NCI-H187 treated with DMSO at 0.1 percent for 48 hours (cell line): Measurements from ENCODE around the gene GRHL1.
"Not testable (repeated sequence)": the region's sequence is repeated elsewhere in the genome, so short reads cannot be mapped to it uniquely, and the experiment has no call there.

Source experiments
- DNase-seq: peaks from one replicate; lab custom pipeline; 2025; lab: John Stamatoyannopoulos, UW

GRHL1 gene

DNA sequence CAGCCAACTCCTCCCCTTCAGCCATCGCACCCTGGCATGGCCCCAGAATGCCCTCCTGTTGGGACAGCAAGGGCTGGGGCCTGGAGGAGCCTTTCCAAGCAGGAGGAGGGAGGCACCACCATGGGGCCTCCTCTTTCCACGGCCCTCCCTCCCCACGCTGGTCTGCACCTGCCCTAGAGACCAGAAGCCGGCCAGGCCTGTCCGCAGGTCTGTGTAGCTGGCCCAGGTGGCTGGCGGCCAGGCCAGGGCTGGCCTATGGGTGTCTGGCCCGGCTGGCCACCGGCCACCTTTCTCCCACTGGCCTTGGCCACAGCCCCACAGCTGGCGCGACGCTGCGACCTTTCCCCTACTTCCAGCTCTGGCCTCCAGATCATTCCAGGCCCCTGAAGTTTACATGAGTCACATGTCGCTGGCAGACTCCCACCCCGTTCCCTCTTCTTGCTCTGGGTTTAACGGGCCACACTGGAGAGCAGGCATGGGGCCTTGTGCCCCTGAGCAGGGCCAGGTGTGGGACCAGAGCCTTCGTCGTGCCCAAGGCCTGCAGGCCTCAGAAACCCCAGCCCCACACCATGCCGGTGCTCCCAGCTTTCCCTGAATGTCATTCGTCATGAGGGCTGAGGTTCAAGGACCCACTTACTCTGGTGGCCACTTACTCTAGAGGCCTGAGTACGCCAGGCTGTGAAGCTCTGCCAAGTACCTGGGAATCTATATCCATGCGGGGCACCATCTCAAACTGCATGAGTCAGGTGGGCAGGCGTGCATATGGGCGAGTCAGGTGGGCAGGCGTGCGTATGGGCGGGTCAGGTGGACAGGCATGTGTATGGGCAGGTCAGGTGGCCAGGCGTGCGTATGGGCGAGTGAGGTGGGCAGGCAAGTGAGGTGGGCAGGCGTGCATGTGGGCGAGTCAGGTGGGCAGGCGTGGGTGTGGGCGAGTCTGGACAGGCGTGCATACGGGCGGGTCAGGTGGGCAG lies 58.6 kb downstream of the GRHL1 start:
- DNase-seq, result no peak

DNA sequence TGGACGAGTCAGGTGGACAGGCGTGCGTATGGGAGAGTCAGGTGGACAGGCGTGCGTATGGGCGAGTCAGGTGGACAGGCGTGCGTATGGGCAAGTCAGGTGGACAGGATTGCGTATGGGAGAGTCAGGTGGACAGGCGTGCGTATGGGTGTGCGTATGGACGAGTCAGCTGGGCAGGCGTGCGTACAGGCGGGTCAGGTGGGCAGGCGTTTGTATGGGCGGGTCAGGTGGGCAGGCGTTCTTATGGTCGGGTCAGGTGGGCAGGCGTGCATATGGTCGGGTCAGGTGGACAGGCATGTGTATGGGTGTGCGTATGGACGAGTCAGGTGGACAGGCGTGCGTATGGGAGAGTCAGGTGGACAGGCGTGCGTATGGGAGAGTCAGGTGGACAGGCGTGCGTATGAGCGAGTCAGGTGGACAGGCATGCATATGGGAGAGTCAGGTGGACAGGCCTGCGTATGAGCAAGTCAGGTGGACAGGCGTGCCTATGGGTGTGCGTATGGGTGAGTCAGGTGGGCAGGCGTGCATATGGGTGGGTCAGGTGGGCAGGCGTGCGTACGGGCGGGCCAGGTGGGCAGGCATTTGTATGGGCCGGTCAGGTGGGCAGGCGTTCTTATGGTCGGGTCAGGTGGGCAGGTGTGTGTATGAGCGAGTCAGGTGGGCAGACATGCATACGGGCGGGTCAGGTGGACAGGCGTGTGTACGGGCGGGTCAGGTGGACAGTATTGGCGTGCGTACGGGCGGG lies 59.5 kb downstream of the GRHL1 start:
- DNase-seq, result not testable (repeated sequence)

DNA sequence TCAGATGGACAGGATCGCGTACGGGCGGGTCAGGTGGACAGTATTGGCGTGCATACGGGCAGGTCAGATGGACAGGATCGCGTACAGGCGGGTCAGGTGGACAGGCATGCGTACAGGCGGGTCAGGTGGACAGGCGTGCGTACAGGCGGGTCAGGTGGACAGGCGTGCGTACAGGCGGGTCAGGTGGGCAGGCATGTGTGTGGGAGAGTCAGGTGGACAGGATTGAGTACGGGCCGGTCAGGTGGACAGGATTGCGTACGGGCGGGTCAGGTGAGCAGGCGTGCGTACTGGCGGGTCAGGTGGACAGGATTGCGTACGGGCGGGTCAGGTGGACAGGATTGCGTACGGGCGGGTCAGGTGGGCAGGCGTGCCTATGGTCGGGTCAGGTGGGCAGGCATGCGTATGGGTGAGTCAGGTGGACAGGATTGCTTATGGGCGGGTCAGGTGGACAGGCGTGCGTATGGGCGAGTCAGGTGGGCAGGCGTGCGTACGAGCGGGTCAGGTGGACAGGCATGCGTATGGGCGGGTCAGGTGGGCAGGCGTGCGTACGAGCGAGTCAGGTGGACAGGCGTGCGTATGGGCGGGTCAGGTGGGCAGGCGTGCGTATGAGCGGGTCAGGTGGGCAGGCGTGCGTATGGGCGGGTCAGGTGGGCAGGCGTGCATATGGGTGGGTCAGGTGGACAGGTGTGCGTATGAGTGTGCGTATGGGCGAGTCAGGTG lies 60.3 kb downstream of the GRHL1 start:
- not testable (repeated sequence) for DNase-seq

DNA sequence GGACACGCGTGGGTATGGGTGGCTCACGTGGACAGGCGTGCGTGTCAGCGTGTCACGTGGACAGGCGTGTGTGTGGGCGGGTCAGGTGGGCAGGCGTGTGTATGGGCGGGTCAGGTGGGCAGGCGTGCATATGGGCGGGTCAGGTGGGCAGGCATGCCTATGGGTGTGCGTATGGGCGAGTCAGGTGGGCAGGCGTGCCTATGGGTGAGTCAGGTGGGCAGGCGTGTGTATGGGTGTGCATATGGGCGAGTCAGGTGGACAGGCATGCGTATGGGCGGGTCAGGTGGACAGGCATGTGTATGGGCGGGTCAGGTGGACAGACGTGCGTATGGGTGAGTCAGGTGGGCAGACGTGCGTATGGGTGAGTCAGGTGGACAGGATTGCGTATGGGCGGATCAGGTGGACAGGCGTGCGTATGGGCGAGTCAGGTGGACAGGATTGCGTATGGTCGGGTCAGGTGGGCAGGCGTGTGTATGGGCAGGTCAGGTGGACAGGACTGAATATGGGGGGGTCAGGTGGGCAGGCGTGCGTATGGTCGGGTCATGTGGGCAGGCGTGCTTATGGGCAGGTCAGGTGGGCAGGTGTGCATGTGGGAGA lies 61.0 kb downstream of the GRHL1 start:
- not testable (repeated sequence) for DNase-seq

DNA sequence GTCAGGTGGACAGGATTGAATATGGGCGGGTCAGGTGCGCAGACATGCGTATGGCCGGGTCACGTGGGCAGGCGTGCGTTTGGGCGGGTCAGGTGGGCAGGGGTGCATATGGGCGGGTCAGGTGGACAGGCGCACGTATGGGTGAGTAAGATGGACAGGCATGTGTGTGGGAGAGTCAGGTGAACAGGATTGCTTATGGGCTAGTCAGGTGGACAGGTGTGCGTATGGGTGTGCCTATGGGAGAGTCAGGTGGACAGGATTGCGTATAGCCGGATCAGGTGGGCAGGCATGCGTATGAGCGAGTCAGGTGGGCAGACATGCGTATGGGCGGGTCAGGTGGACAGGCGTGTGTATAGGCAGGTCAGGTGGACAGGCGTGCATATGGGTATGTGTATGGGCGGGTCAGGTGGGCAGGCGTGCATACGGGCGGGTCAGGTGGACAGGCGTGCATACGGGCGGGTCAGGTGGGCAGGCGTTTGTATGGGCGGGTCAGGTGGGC lies 61.5 kb downstream of the GRHL1 start:
- DNase-seq, result no peak

DNA sequence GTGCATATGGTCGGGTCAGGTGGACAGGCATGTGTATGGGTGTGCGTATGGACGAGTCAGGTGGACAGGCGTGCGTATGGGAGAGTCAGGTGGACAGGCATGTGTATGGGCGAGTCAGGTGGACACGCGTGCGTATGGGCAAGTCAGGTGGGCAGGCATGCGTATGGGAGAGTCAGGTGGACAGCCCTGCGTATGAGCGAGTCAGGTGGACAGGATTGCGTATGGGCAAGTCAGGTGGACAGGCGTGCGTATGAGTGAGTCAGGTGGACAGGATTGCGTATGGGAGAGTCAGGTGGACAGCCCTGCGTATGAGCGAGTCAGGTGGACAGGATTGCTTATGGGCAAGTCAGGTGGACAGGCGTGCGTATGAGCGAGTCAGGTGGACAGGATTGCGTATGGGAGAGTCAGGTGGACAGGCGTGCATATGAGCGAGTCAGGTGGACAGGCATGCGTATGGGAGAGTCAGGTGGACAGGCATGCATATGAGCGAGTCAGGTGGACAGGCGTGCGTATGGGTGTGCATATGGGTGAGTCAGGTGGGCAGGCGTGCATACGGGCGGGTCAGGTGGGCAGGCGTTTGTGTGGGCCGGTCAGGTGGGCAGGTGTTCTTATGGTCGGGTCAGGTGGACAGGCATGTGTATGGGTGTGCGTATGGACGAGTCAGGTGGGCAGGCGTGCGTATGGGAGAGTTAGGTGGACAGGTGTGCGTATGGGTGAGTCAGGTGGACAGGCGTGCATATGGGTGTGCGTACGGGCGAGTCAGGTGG lies 62.3 kb downstream of the GRHL1 start:
- not testable (repeated sequence) for DNase-seq

DNA sequence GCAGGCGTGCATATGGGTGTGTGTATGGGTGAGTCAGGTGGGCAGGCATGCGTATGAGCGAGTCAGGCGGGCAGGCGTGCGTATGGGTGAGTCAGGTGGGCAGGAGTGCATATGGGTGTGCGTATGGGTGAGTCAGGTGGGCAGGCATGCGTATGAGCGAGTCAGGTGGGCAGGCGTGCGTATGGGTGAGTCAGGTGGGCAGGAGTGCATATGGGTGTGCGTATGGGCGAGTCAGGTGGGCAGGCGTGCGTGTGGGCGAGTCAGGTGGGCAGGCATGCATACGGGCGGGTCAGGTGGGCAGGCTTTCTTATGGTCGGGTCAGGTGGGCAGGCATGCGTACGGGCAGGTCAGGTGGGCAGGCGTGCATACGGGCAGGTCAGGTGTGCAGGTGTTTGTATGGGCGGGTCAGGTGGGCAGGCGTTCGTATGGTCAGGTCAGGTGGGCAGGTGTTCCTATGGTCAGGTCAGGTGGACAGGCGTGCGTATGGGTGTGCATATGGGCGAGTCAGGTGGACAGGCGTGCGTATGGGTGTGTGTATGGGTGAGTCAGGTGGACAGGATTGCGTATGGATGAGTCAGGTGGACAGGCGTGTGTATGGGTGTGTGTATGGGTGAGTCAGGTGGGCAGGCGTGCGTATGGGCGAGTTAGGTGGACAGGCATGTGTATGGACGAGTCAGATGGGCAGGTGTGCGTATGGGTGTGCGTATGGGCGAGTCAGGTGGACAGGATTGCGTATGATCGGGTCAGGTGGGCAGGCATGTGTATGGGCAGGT lies 63.1 kb downstream of the GRHL1 start:
- DNase-seq, result no peak

DNA sequence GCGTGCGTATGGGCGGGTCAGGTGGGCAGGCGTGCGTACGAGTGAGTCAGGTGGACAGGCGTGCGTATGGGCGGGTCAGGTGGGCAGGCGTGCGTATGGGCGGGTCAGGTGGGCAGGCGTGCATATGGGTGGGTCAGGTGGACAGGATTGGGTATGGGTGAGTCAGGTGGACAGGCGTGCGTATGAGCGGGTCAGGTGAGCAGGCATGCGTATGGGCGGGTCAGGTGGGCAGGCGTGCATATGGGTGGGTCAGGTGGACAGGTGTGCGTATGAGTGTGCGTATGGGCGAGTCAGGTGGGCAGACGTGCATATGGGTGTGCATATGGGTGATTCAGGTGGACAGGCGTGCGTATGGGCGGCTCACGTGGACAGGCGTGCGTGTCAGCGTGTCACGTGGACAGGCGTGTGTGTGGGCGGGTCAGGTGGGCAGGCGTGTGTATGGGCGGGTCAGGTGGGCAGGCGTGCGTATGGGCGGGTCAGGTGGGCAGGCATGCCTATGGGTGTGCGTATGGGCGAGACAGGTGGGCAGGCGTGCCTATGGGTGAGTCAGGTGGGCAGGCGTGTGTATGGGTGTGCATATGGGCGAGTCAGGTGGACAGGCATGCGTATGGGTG lies 64.0 kb downstream of the GRHL1 start:
- not testable (repeated sequence) for DNase-seq

DNA sequence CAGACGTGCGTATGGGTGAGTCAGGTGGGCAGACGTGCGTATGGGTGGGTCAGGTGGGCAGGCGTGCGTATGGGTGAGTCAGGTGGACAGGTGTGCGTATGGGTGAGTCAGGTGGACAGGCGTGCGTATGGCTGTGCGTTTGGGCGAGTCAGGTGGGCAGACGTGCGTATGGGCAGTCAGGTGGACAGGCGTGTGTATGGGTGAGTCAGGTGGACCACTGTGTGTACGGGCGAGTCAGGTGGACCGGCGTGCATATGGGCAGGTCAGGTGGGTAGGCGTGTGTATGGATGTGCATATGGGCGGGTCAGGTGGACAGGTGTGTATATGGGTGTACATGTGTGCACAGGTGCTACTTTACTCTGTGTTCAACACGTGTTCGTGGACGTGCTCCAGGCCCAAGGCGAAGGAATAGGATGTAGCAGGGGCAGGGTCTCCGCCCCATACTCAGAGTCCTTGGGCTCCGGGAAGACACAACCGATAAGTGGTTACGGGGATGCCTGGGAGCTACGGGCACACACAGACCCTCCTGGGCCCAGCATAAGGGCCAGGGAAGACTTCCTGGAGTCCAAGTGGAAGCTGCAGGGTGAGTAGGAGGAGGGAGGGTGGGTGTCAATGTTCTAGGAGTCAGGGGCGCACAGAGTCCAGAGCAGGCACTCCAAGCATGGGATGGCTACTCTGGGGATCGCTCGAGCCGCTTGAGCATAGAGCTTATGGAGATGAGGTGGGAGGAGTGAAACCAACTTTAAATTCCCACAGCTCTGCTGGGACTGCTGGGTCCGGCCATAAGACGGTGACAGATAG lies 64.7 kb downstream of the GRHL1 start:
- DNase-seq, result no peak

DNA sequence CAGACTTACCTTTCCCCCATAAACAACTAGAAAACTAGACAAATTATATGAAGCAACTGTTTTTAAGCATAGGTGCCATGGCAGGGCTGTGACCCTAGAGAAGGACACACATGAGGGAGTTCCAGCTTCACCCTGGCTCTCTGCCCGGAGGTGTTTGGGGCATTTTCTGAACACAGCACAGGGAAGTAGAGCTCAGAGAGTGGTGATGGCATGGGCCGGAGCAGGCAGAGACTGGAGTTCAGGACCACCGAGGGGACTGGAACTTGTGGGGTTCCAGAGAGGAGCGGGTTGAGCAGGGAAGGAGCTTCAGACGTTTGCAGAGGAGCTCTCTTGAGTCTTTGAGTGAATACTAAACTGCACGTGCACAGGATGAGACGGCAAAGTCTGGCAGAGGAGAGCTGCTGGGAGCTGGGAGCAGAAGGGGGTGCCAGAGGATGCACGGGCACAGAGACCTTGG lies 65.3 kb downstream of the GRHL1 start:
- DNase-seq, result no peak

DNA sequence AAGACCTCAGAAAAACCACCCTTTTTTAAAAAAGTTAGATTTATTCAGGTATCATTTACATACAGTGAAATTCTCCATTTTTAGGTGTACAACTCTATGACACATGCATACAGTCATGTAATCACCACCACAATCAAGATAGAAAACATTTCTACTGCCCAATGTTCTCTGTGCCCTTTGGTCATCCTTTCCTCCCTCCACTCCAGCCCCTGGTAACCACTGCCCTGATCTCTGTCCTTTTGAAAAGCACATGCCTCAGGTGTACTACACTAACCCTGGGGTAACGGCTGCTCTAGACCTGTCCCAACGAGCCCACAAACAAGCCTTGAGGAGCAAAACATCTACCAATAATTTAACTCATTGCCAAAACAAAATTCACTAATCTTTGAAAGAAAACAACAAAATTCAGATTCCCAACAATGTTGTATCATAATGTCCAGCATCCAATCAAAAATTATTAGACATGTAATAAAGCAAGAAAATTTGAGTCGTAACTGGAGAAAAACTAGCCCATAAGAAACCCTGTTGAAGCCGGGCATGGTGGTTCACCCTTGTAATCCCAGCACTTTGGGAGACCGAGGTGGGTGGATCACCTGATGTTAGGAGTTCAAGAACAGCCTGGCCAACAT lies 65.9 kb downstream of the GRHL1 start:
- no peak for DNase-seq

DNA sequence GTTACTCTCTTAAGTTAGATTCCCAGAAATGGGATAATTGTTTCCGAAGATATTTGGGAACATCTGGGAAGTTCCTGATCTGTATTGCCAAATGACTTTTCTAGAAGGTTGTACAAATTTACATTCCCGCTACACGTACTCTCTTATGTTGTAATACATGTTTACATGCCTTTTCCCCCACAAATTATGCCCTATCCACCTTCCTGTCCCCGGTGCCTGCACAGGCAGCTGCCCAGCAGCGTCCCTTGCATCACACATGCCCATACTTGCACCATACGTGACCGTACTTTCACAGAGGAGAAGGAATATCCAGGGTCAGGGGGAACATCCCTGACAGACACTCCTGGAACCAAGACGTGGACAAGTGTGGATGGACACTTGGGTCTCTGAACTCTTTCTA lies 67.7 kb downstream of the GRHL1 start:
- no peak for DNase-seq

DNA sequence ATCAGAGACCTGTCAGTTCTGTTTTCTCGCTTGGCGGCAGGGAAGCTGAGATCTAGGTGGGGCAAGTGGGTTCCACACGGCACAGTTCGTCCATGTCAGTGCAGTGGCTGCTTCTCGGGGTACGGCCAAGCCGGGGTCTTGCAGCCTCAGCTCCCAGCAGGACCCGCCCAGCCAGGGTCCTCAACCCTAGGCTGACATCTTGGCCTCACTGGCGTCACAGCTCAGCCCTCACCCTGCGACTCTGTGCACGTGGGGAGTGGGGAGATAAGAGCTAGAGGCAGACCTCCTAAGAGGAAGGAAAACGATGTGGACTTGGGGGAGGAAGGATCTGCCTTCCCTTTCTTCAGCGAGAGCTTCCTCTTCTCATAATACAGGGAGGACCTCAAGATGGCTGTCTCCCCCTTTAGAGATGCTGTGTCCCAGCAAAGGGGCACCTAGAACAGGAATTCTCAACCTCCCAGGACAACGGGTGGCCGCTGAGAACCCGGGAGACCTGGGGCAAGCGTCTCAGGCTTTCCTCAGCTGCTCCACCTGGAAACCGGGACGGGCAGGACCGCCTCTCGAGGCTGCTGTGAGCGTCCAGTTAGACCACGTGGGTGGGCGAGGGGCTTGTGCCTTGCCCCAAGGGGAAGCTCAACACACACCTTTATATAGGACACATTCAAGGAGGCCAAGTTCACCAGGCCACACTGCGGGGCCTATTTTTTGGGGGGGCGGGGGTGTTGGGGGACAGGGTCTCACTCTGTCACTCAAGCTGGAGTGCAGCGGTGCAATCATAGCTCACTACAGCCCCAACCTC lies 68.3 kb downstream of the GRHL1 start:
- DNase-seq, result no peak

DNA sequence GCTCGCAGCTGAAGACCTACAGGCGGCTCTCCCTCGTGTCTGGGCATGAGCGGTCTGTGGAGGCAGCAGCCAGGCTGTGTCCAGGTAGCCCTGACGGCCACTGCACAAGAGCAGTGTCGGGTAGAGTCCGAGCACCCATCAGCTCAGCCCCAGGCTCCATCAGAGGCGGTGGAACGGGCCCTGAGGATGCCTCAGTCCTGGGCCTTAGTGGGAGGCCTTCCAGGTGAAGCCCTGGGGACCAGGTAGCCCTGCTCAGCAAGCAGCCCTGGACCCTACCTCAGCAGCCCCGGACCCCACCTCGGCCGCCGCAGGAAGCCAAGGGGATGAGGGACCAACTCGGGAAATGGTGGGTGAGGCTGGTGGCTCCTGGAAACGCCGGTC lies 70.5 kb downstream of the GRHL1 start:
- no peak for DNase-seq

DNA sequence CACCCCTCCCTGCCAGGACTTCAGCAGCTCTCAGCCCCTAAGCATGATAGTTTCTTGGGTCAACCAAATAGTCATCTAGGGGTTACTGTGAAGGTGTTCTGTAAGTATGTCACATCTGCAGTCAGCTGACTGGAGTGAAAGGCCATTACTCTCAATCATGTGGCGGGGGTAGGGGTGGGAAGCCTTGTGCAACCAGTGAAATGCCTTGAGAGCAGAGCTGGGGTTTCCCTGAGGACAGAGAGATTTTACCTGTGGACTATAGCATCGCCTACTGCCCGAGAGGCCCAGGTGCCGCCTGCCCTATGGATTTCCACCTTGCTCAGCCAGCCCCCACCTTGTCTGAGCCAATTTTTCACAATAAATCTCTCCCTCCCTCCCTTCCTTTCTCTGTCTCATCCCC lies 71.0 kb downstream of the GRHL1 start:
- no peak for DNase-seq

DNA sequence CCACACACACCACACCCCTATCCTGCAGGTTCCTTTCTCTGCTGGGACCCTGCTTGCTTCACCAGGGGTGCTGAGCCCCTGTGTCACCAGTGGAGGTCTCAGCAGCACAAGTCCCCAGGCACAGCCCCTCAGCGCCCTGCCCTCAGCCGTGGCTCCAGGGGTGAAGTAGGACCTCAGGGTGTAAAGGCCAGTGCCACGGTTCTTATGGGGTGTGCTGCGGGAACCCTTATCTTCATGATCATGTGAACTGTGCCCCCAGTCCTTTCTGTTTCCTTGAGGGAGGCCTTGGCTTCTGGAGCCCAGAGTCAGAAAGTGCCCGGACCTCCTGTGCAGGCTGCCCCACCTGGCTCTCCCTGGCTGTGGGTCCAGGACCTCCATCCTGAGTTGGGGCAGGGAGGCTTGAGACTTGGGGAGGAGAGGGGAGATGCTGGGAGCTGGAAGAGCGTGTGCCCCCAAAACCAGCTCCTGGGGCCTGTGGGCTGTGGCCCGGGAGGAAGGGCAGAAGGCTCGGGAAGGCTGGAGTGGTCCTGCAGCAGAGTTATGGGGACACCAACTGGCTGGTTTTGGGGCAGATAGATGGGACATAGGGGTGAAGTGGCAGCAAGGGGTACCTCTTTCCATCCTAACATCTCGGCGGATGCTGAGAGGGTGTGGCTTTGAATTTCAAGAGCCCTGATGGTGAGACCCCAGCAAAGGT lies 71.6 kb downstream of the GRHL1 start:
- no peak for DNase-seq
